Body of pancreas (tissue), 4 donors: ENCODE data around the gene ADGRD1. TPM values are rescaled to one million over a fixed set of nuclear protein-coding genes. Genes with fewer than 3 reads are reported as not detected.

Experiments
- ATAC-seq: fragments of 150-250 bp; one replicate; pipeline ENCODE4 v1.9.1; 2016
- DNase-seq, 4 donors: peaks; one replicate each; pipeline ENCODE4 v3.0.0-alpha.2; 2019
- H3K27ac ChIP-seq, 4 donors: fragments of 200-600 bp; sonication (generic); 1 replicate in 3 of 4; 2 replicates in 1 of 4; pipeline versions ENCODE4 v1.5.1 to v1.6.1; 2016 to 2019; ENCODE audit warnings: mild to moderate bottlenecking in 1 of 4, mixed read lengths in 1 of 4, moderate library complexity in 1 of 4
- H3K27me3 ChIP-seq, 2 donors: fragments of 200-600 bp; sonication (generic); one replicate each; pipeline ENCODE4 v1.6.0; 2016; ENCODE audit warnings: mild to moderate bottlenecking in 1 of 2
- H3K36me3 ChIP-seq, 2 donors: fragments of 200-600 bp; sonication (generic); replicated peaks in 1 of 2; 2 replicates each; pipeline ENCODE4 v1.5.1; 2016; ENCODE audit warnings: low read depth in 2 of 2; ENCODE audit not compliant: insufficient read depth in 1 of 2
- H3K4me1 ChIP-seq: fragments of 200-600 bp; sonication (generic); one replicate; pipeline ENCODE4 v1.6.0; 2016
- H3K4me3 ChIP-seq, 2 donors: fragments of 200-600 bp; sonication (generic); 1 replicate in 1 of 2; 2 replicates in 1 of 2; pipeline ENCODE4 v1.5.1; 2016 to 2019
- H3K9me3 ChIP-seq, 3 donors: fragments of 200-600 bp; sonication (generic); 1 replicate in 2 of 3; 2 replicates in 1 of 3; pipeline ENCODE4 v1.5.1; 2016
- POLR2A ChIP-seq, 3 donors: fragments of 450-650 bp; IDR thresholded peaks; one replicate each; pipeline ENCODE4 v1.6.1; 2016; ENCODE audit warnings: antibody characterized with exemption in 3 of 3, mild to moderate bottlenecking in 2 of 3
- WGBS, 2 donors: methylation state at CpG; one replicate each; pipeline ENCODE4 v1.1.5; 2017; 5-methylcytosine and 5-hydroxymethylcytosine counted together
- intact Hi-C: fragments of 100-400 bp; cut with DNase I; formaldehyde crosslinking; loops from one replicate; pipeline ENCODE4 v1.15.1; 2023
- total RNA-seq, 2 donors: library from RNA; depleted of rRNA; stranded (reverse); fragments of >200 nt; gene quantifications; one replicate each; pipeline ENCODE4 v1.1.0, GENCODE V29; 2016
- TF ChIP-seq, protein P1 (sequence below), 7 experiments: fragments of 450-650 bp in 4 of 7; fragments of 200-600 bp in 3 of 7; sonication (generic) in 3 of 7; IDR thresholded peaks; one replicate each; pipeline ENCODE4 v1.5.1; 2016 to 2019; ENCODE audit warnings: antibody characterized with exemption in 7 of 7

The ADGRD1 gene
- total RNA-seq, 2 donors from 2014 or later: 4.4 to 4.9 TPM

DNA sequence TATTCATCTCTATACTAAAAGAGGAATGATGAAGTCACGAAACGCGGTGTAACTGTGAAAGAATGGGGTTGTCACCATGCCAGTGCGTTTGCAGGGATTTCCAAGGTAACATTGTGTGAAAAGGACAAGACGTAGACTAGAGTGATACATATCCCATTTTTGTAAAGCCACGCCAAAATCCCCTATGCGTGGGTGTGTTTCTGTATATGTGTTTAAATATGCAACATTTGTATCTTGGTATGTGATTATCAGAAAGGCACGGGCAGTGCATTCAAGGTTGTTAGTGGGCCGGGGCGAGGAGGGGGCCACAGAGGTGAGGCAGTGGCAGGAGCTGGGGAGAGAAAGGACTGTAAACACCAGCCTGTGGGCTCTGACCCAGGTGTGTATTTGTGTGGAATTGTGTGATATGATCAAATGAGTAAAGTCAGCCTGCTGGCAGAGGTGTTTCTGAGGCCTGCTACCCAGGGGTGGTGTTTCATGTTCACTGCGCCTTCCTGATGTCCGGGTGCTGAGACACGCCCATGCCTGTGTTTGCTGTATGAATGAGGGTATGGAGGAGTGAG is 137.8 kb downstream of the ADGRD1 start:
- 59 to 65% methylated on average over 12 to 13 of the region's 13 CpGs for WGBS, 2 donors
- ATAC-seq (no peak), DNase-seq (peak in 1 of 4 donors; percentile 0)
- no peaks in the 10 kb centered on the region for H3K27me3 ChIP-seq
- intact Hi-C loops: no loop called here
- no peak overlapping the region for H3K4me3 ChIP-seq
- no peaks in the 10 kb centered on the region for H3K9me3 ChIP-seq
- no peaks in the 10 kb centered on the region for H3K36me3 ChIP-seq
- no peaks in the 10 kb centered on the region for H3K4me1 ChIP-seq
- TF ChIP-seq, protein P1, sequence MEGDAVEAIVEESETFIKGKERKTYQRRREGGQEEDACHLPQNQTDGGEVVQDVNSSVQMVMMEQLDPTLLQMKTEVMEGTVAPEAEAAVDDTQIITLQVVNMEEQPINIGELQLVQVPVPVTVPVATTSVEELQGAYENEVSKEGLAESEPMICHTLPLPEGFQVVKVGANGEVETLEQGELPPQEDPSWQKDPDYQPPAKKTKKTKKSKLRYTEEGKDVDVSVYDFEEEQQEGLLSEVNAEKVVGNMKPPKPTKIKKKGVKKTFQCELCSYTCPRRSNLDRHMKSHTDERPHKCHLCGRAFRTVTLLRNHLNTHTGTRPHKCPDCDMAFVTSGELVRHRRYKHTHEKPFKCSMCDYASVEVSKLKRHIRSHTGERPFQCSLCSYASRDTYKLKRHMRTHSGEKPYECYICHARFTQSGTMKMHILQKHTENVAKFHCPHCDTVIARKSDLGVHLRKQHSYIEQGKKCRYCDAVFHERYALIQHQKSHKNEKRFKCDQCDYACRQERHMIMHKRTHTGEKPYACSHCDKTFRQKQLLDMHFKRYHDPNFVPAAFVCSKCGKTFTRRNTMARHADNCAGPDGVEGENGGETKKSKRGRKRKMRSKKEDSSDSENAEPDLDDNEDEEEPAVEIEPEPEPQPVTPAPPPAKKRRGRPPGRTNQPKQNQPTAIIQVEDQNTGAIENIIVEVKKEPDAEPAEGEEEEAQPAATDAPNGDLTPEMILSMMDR (IDR thresholded peaks at IDR 0.05): no peak
- TF ChIP-seq POLR2A (IDR thresholded peaks at IDR 0.05): no peak
- H3K27ac ChIP-seq: no peak overlapping the region

DNA sequence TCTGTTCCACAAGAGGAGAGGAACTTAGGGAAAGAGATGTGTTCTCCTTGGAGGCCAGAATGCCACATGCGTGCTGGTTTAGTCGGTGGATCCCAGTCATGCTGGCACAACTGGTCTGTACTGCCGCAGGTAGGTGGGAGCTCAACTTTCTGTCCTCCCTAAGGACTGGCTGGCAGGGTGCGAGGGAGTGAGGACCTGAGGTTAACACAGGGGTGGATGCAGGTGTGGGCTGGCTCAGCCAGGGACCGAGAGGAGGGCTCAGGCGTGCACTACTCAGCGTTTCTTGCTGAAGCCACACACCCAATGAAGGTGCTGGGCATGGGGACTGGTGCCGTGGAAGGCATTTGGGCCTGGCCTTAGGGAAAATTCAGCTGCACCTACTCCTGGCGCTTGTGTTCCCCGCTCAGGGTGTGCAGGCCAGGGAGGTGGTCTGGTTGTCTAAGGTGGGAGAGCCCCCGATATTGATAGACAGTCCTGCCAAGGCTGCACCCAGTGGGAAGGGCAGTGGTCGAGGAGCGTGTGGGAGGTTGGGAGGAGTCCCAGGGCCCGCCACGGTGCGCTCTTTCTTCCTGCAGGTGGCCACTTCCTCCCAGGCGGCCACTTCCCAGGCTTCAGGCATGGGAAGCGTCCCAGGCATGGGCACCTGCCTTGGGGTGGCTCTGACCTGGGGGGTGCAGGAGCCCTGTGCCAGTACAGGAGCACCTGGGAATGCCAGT is 138.4 kb downstream of the ADGRD1 start:
- Histone ChIP-seq H3K4me1 (no peaks in the 10 kb centered on the region), H3K4me3 (no peak overlapping the region), H3K9me3 (no peaks in the 10 kb centered on the region), H3K36me3 (no peaks in the 10 kb centered on the region), H3K27ac (no peak overlapping the region), H3K27me3 (no peaks in the 10 kb centered on the region)
- TF ChIP-seq, protein P1 (IDR thresholded peaks at IDR 0.05): no peak
- no peak for TF ChIP-seq POLR2A (IDR thresholded peaks at IDR 0.05)
- WGBS, 2 donors: 79 to 80% methylated on average over 8 to 17 of the region's 18 CpGs
- DNase-seq (peak in 2 of 4 donors; percentile 1 to 6), ATAC-seq (no peak)
- intact Hi-C loops: no loop called here

DNA sequence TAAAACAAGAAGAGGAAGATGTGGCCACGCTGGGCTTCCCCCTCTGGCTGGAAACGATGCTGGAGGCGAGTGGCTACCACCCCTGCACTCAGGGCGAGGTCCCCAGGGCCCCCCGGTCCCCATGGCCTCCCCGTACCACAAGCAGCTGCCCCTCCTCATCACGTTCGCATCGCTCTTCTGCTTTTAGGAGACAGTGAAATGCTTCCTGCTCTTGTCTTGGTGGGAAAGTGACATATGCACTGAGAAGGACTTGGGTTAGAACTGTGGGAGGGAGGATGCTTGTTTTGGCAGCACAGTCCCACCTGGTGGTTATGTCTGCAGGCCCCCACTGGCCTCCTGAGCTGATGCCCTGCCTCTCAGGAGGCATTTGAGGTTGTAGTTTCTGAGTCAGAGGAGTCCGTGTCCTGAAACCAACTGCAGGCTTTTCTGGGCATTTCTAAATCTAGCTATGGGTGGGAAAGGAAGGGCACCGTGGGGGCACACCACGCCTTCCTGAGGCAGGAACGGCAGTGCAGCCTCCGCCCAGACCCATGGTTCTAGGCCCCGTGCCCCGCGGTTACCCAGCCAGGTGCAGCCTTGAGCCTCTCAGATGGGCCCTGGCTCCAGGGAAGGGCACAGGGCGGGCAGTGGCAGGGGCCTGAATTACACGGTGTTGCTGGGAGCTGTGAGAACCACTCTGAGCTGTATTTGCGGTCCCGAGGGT is 139.3 kb downstream of the ADGRD1 start:
- no peak for DNase-seq

DNA sequence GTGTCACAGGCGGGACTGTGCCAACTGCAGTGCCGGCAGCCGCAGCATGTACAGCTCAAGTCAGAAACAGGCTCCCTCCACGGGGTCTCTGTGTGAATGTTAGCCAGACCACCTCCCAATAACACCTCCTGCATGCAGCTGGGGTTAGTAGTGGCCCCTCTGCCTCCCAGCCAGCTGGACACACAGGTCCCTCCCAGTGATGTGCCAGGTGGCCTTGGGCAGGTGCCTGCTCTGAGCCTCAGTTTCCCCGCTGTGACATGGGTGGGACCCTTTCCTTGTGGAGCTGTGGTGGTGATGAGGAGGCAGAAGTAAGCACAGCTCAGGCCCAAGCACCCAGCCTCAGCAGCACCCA is 139.9 kb downstream of the ADGRD1 start:
- Histone ChIP-seq H3K4me1 (no peaks in the 10 kb centered on the region), H3K4me3 (no peak overlapping the region), H3K27ac (no peak overlapping the region), H3K36me3 (no peaks in the 10 kb centered on the region), H3K27me3 (no peaks in the 10 kb centered on the region), H3K9me3 (no peaks in the 10 kb centered on the region)
- DNase-seq: peak in 2 of 4 donors; percentile 5 to 6
- intact Hi-C loops: no loop called here
- ATAC-seq: no peak
- TF ChIP-seq, protein P1 (IDR thresholded peaks at IDR 0.05): no peak
- no peak for TF ChIP-seq POLR2A (IDR thresholded peaks at IDR 0.05)
- WGBS, 2 donors: 74% methylated on average over 5 of the region's 5 CpGs; no CpG with 5 or more reads in 1 of the 2 donors

More for the DNA sequence above, 139.3 kb downstream of the ADGRD1 start:
- H3K4me3 ChIP-seq: no peak overlapping the region
- H3K36me3 ChIP-seq: no peaks in the 10 kb centered on the region
- ATAC-seq: no peak
- H3K27me3 ChIP-seq: no peaks in the 10 kb centered on the region
- no peaks in the 10 kb centered on the region for H3K9me3 ChIP-seq
- intact Hi-C loops: no loop called here
- no peaks in the 10 kb centered on the region for H3K4me1 ChIP-seq
- TF ChIP-seq POLR2A (IDR thresholded peaks at IDR 0.05): no peak
- TF ChIP-seq, protein P1 (IDR thresholded peaks at IDR 0.05): no peak
- H3K27ac ChIP-seq: no peak overlapping the region
- 72 to 79% methylated on average over 14 to 21 of the region's 21 CpGs for WGBS, 2 donors
